Panc1 (cell line): ENCODE data around the gene TMEM30B. TPM values are rescaled to one million over a fixed set of nuclear protein-coding genes. Genes with fewer than 3 reads are reported as not detected.

Experiments
- ATAC-seq: fragments of 200-7000 bp; cut with Tn5 transposase; 2 replicates; pipeline ENCODE4 v1.9.1; 2020; ENCODE audit warnings: mild to moderate bottlenecking, moderate library complexity
- BruUV-seq: library from RNA; stranded (reverse); fragments of 400-500 nt; replicated peaks from 2 replicates; lab custom pipeline; 2021; lab: Mats Ljungman, UMichigan
- CTCF ChIA-PET: fragments of 300-600 bp; sonication (Branson Sonifier 250); formaldehyde crosslinking; loops from one replicate; lab custom pipeline; 2022; ENCODE audit warnings: antibody characterized with exemption; lab: Charles Lee
- POLR2A ChIA-PET: fragments of 300-600 bp; sonication (Branson Sonifier 250); formaldehyde crosslinking; loops from one replicate; lab custom pipeline; 2022; ENCODE audit warnings: antibody characterized with exemption; lab: Charles Lee
- DNase-seq: peaks from one replicate; pipeline ENCODE4 v3.0.0-alpha.2; 2010; ENCODE audit warnings: low read depth, low spot score
- H3K27ac ChIP-seq: 2 replicates; pipeline ENCODE4 v1.5.1; 2011; ENCODE audit warnings: mild to moderate bottlenecking, low read length, inconsistent platforms
- H3K27me3 ChIP-seq: fragments of 200-500 bp; sonication (Bioruptor generic); 2 replicates; pipeline ENCODE4 v1.6.0; 2014; ENCODE audit warnings: low read length, inconsistent platforms; ENCODE audit not compliant: control insufficient read depth, insufficient read depth
- H3K36me3 ChIP-seq: fragments of 200-500 bp; sonication (Bioruptor generic); 2 replicates; pipeline ENCODE4 v1.5.1; 2014; ENCODE audit warnings: inconsistent platforms, mild to moderate bottlenecking, low read length, moderate library complexity; ENCODE audit not compliant: control insufficient read depth, insufficient read depth
- H3K4me1 ChIP-seq: 2 replicates; pipeline ENCODE4 v1.5.1; 2011; ENCODE audit warnings: inconsistent platforms, mild to moderate bottlenecking, low read length, moderate library complexity; ENCODE audit not compliant: control insufficient read depth, insufficient read depth
- H3K4me3 ChIP-seq, 2 experiments: 2 replicates each; pipeline ENCODE4 v1.5.1; 2011 to 2012; ENCODE audit warnings: low read depth in 2 of 2, low read length in 2 of 2, mild to moderate bottlenecking in 2 of 2, inconsistent platforms in 1 of 2, moderate library complexity in 1 of 2
- H3K9me3 ChIP-seq: fragments of 200-500 bp; sonication (Bioruptor generic); 2 replicates; pipeline ENCODE4 v1.5.1; 2014; ENCODE audit warnings: low read depth, mild to moderate bottlenecking, inconsistent platforms, low read length, moderate library complexity; ENCODE audit not compliant: control insufficient read depth, insufficient read depth
- CTCF ChIP-seq: fragments of 450-650 bp; IDR thresholded peaks from 2 replicates; pipeline ENCODE4 v1.5.1; 2017; ENCODE audit warnings: mild to moderate bottlenecking
- POLR2AphosphoS5 ChIP-seq: IDR thresholded peaks from 2 replicates; pipeline ENCODE4 v1.6.1; 2012; ENCODE audit warnings: mild to moderate bottlenecking, low read depth, low read length, moderate library complexity
- SIN3A ChIP-seq: IDR thresholded peaks from 2 replicates; pipeline ENCODE4 v1.6.1; 2012; ENCODE audit warnings: low read depth, mild to moderate bottlenecking, low read length, moderate library complexity, borderline replicate concordance; ENCODE audit not compliant: insufficient read depth
- TCF7L2 ChIP-seq: IDR thresholded peaks from 2 replicates; pipeline ENCODE4 v1.6.1; 2011; ENCODE audit warnings: mild to moderate bottlenecking, low read depth, low read length, inconsistent platforms
- in situ Hi-C: cut with HindIII; loops from 2 replicates; pipeline ENCODE4 v1.10.0; 2016; ENCODE audit warnings: low sequenced_read_pairs, low pct_unique_long_range_greater_than_20kb
- intact Hi-C: fragments of 100-400 bp; cut with micrococcal nuclease; formaldehyde crosslinking; loops from one replicate; pipeline ENCODE4 v1.10.0; 2022; ENCODE audit not compliant: unreplicated experiment
- total RNA-seq: library from RNA; stranded (reverse); gene quantifications from one replicate; pipeline ENCODE4 v1.2.1, GENCODE V29; 2021; ENCODE audit not compliant: unreplicated experiment
- TF ChIP-seq, protein P1 (sequence below), 2 experiments: IDR thresholded peaks; 2 replicates each; pipeline ENCODE4 v1.6.1; 2011 to 2012; ENCODE audit warnings: low read depth in 2 of 2, control low read depth in 1 of 2, low read length in 1 of 2, mild to moderate bottlenecking in 1 of 2, moderate library complexity in 1 of 2; ENCODE audit not compliant: insufficient read depth in 1 of 2

The TMEM30B gene
- total RNA-seq, 1 experiment from 2014 or later = 0.10 TPM

GRCh38 chr14:61304688-61305087 is 23.6 kb upstream of the TMEM30B start:
- in situ Hi-C loops = no loop called here
- H3K36me3 ChIP-seq = no peaks in the 10 kb centered on the region
- no peak for TF ChIP-seq CTCF
- TF ChIP-seq POLR2AphosphoS5 = no peak
- TF ChIP-seq SIN3A = no peak
- TF ChIP-seq, protein P1, sequence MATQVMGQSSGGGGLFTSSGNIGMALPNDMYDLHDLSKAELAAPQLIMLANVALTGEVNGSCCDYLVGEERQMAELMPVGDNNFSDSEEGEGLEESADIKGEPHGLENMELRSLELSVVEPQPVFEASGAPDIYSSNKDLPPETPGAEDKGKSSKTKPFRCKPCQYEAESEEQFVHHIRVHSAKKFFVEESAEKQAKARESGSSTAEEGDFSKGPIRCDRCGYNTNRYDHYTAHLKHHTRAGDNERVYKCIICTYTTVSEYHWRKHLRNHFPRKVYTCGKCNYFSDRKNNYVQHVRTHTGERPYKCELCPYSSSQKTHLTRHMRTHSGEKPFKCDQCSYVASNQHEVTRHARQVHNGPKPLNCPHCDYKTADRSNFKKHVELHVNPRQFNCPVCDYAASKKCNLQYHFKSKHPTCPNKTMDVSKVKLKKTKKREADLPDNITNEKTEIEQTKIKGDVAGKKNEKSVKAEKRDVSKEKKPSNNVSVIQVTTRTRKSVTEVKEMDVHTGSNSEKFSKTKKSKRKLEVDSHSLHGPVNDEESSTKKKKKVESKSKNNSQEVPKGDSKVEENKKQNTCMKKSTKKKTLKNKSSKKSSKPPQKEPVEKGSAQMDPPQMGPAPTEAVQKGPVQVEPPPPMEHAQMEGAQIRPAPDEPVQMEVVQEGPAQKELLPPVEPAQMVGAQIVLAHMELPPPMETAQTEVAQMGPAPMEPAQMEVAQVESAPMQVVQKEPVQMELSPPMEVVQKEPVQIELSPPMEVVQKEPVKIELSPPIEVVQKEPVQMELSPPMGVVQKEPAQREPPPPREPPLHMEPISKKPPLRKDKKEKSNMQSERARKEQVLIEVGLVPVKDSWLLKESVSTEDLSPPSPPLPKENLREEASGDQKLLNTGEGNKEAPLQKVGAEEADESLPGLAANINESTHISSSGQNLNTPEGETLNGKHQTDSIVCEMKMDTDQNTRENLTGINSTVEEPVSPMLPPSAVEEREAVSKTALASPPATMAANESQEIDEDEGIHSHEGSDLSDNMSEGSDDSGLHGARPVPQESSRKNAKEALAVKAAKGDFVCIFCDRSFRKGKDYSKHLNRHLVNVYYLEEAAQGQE (IDR thresholded peaks at IDR 0.05; ENCODE audit: insufficient read depth in 1 of 2, low read depth in 2 of 2, low read length in 1 of 2) = no peak
- TF ChIP-seq TCF7L2 = no peak

DNA sequence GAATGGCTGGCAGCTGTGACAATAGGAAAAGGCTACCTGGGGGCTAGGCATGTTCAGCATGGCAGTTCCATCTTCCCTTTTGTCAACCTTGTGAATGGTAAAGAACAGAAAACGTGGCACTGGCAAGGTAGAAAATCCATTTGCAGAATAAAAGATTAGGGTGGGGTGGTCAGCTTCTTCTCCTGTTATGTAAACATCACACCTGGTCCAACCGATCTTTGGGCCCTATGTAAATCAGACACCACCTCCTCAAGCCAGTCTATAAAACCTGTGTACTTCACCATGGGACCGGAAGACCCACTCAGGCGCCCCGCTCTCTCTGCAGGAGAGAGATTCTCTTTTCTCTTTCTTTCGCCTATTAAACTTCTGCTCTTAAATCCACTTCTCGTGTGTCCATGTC is 19.6 kb upstream of the TMEM30B start:
- ChIA-PET CTCF (no interaction called here), POLR2A (no interaction called here)
- H3K36me3 ChIP-seq = no peaks in the 10 kb centered on the region
- BruUV-seq = no TSS peak
- H3K9me3 ChIP-seq = no peaks in the 10 kb centered on the region
- no peak for ATAC-seq
- H3K4me1 ChIP-seq = no peaks in the 10 kb centered on the region
- intact Hi-C loops (no loop called here), in situ Hi-C loops (no loop called here)
- no peak for TF ChIP-seq SIN3A
- TF ChIP-seq POLR2AphosphoS5 = no peak
- TF ChIP-seq CTCF = no peak
- TF ChIP-seq, protein P1 (IDR thresholded peaks at IDR 0.05; ENCODE audit: insufficient read depth in 1 of 2, low read depth in 2 of 2, low read length in 1 of 2) = no peak
- no peak for TF ChIP-seq TCF7L2
- H3K4me3 ChIP-seq = no peak overlapping the region
- no peak overlapping the region for H3K27ac ChIP-seq
- no peaks in the 10 kb centered on the region for H3K27me3 ChIP-seq
- no peak for DNase-seq

More at GRCh38 chr14:61304688-61305087, 23.6 kb upstream of the TMEM30B start:
- H3K27me3 ChIP-seq = no peaks in the 10 kb centered on the region
- intact Hi-C loops = no loop called here
- ChIA-PET CTCF (interaction anchor here (0.6 kb wide), 2 partner anchors 12 to 19 kb away, joined by 4 to 5 read pairs; no protein-coding TSS in a partner anchor), POLR2A (interaction anchor here (0.7 kb wide), 1 partner anchor 728 kb away, joined by 4 read pairs; no protein-coding TSS in a partner anchor)
- no TSS peak for BruUV-seq
- no peak overlapping the region for H3K27ac ChIP-seq
- no peak for DNase-seq
- H3K4me3 ChIP-seq = no peak overlapping the region
- no peak for ATAC-seq
- H3K4me1 ChIP-seq = no peaks in the 10 kb centered on the region
- H3K9me3 ChIP-seq = no peaks in the 10 kb centered on the region
